Measurements from ENCODE around the gene FDXR. TPM values are rescaled to one million over a fixed set of nuclear protein-coding genes. Genes with fewer than 3 reads are reported as not detected.

FDXR gene
- total RNA-seq, 1 experiment from 2014 or later: 39.7 TPM

DNA sequence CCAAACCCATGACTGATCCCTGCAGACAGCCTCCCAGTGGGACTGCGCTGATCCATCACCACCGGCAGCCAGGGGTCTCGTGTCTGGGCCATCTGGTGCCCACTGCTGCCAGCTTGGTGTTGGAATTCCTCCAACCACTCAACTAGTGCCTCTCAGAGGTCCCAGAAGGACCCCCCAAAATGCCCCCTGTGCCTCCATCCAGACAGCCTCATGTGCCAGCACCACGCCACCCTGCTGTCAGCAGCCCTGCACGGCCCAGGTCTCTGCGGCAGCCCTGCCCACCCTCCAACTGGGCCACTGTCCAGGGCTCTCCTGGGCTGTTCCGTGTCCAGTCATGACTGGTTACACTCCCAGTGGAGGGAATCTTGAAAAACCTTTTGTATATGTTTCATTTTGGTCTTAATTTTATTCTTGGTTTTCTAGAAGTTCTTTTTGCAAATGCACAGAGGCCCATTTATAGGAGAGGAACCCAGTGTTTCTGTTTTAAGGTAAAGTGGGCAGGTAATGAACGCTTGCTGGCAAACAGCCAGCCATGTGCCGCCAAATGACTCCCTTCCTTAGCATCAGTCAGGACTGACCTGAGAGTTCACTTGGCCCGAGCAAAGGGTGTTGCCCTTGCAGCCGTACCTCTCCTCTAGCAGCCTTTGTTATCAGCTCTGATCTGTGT is 47.7 kb downstream of the FDXR start:
- H3K27me3 Mint-ChIP-seq (ENCODE audit: low read depth): peaks cover 3% of the 10 kb centered on the region; the same call in 1 of the 2 replicates
- H2AFZ ChIP-seq (ENCODE audit: low read length): no peak overlapping the region
- H3K4me3 Mint-ChIP-seq: no peak overlapping the region
- H3K4ac ChIP-seq (ENCODE audit: low read depth, low read length): no peak overlapping the region
- no peak overlapping the region for H3K4me2 ChIP-seq (ENCODE audit: insufficient read depth, insufficient read length, low read length)
- H3K4me1 Mint-ChIP-seq: no peaks in the 10 kb centered on the region
- H3K79me1 ChIP-seq (ENCODE audit: insufficient read depth, low read depth, low read length, poor library complexity, severe bottlenecking): no peaks in the 10 kb centered on the region
- WGBS (ENCODE audit: extremely low coverage, insufficient read length, low lambda C conversion rate): no CpG with 5 or more reads among the region's 11 CpGs
- no peak overlapping the region for H4K5ac ChIP-seq (ENCODE audit: insufficient read length, low read depth, low read length)
- TF ChIP-seq, protein P1, sequence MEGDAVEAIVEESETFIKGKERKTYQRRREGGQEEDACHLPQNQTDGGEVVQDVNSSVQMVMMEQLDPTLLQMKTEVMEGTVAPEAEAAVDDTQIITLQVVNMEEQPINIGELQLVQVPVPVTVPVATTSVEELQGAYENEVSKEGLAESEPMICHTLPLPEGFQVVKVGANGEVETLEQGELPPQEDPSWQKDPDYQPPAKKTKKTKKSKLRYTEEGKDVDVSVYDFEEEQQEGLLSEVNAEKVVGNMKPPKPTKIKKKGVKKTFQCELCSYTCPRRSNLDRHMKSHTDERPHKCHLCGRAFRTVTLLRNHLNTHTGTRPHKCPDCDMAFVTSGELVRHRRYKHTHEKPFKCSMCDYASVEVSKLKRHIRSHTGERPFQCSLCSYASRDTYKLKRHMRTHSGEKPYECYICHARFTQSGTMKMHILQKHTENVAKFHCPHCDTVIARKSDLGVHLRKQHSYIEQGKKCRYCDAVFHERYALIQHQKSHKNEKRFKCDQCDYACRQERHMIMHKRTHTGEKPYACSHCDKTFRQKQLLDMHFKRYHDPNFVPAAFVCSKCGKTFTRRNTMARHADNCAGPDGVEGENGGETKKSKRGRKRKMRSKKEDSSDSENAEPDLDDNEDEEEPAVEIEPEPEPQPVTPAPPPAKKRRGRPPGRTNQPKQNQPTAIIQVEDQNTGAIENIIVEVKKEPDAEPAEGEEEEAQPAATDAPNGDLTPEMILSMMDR (conservative IDR thresholded peaks at IDR 0.05): no peak
- no peak for DNase-seq
- no peak overlapping the region for H3K14ac ChIP-seq (ENCODE audit: insufficient read depth, low read length)
- no peak overlapping the region for H2BK120ac ChIP-seq (ENCODE audit: low read depth, low read length, poor library complexity, severe bottlenecking)
- H3K27ac ChIP-seq (ENCODE audit: insufficient read length, low read depth, low read length): no peak overlapping the region
- H3K4me1 ChIP-seq (ENCODE audit: insufficient read depth, low read length): no peaks in the 10 kb centered on the region
- H2BK5ac ChIP-seq (ENCODE audit: insufficient read length, low read length): no peak overlapping the region
- no peak overlapping the region for H2BK15ac ChIP-seq (ENCODE audit: low read depth, low read length)
- no peaks in the 10 kb centered on the region for H3K27me3 ChIP-seq (ENCODE audit: insufficient read depth, low read length)
- no peaks in the 10 kb centered on the region for H3K79me2 ChIP-seq (ENCODE audit: insufficient read depth, low read length)
- peaks cover 3% of the 10 kb centered on the region for H4K20me1 ChIP-seq (ENCODE audit: control insufficient read depth, insufficient read depth, insufficient read length)
- H4K8ac ChIP-seq (replicated peaks; ENCODE audit: insufficient read length, low read depth, low read length): no peak overlapping the region
- H3K9ac ChIP-seq (ENCODE audit: extremely low read depth, insufficient read length, low read length): no peak overlapping the region
- H3K18ac ChIP-seq (ENCODE audit: insufficient read length, low read depth, low read length): no peak overlapping the region
- H3K9me3 ChIP-seq (ENCODE audit: control insufficient read depth, low read depth, low read length): no peaks in the 10 kb centered on the region
- H2AK5ac ChIP-seq (ENCODE audit: insufficient read length, low read length): no peak overlapping the region
- H4K91ac ChIP-seq (ENCODE audit: insufficient read length, low read depth, low read length): no peak overlapping the region
- H2BK20ac ChIP-seq (ENCODE audit: low read depth, low read length, poor library complexity, severe bottlenecking): no peak overlapping the region
- no peak overlapping the region for H2BK12ac ChIP-seq (ENCODE audit: insufficient read length, low read depth, low read length)
- no peaks in the 10 kb centered on the region for H3K23me2 ChIP-seq (ENCODE audit: insufficient read length, low read depth, low read length, poor library complexity, severe bottlenecking)
- H3K56ac ChIP-seq (ENCODE audit: insufficient read length, low read depth, low read length): no peak overlapping the region
- peaks cover 1 to 12% (median 4%) of the 10 kb centered on the region in 3 experiments; a peak in 4 of 7 replicates for H3K36me3 Mint-ChIP-seq (ENCODE audit: insufficient read depth in 1 of 3, low read depth in 3 of 3)
- H3T11ph ChIP-seq (ENCODE audit: low read length): no peak overlapping the region
- H3K27ac Mint-ChIP-seq: no peak overlapping the region
- H3K9me3 Mint-ChIP-seq: no peaks in the 10 kb centered on the region
- H3K23ac ChIP-seq (ENCODE audit: insufficient read length, low read depth, low read length): no peak overlapping the region

Data from H9 (cell line).